Vagina (tissue), 2 donors: ENCODE measurements around the gene OR51B6.

Source experiments
- POLR2A ChIP-seq, 2 donors: fragments of 450-650 bp; IDR thresholded peaks; one replicate each; pipeline ENCODE4 v1.6.1; 2017; ENCODE audit warnings: antibody characterized with exemption in 2 of 2, mild to moderate bottlenecking in 2 of 2, moderate library complexity in 2 of 2
- TF ChIP-seq, protein P1 (sequence below), 3 experiments: fragments of 450-650 bp in 2 of 3; fragments of 200-600 bp in 1 of 3; sonication (generic) in 1 of 3; IDR thresholded peaks; one replicate each; pipeline ENCODE4 v1.5.1; 2017 to 2019; ENCODE audit warnings: antibody characterized with exemption in 3 of 3, mild to moderate bottlenecking in 2 of 3, moderate library complexity in 2 of 3

DNA sequence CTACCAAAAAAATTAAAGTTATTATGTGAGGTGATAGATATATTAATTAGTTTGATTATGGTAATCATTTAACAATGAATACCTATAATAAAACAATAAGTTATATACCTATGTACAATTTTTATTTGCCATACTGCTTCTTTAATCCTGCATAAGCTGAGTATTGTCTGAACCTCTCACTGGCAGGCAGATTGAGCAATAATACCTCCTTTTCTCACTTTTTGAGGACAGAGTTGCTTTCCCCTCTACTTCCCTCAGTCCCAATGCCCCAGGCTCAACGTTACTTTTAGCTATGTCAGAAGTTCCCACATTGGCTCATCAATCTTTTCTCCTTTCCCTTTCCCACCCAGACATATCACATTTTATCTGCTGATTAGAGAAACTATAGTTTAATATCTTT, 1.8 kb upstream of the OR51B6 start:
- TF ChIP-seq, protein P1, sequence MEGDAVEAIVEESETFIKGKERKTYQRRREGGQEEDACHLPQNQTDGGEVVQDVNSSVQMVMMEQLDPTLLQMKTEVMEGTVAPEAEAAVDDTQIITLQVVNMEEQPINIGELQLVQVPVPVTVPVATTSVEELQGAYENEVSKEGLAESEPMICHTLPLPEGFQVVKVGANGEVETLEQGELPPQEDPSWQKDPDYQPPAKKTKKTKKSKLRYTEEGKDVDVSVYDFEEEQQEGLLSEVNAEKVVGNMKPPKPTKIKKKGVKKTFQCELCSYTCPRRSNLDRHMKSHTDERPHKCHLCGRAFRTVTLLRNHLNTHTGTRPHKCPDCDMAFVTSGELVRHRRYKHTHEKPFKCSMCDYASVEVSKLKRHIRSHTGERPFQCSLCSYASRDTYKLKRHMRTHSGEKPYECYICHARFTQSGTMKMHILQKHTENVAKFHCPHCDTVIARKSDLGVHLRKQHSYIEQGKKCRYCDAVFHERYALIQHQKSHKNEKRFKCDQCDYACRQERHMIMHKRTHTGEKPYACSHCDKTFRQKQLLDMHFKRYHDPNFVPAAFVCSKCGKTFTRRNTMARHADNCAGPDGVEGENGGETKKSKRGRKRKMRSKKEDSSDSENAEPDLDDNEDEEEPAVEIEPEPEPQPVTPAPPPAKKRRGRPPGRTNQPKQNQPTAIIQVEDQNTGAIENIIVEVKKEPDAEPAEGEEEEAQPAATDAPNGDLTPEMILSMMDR (IDR thresholded peaks at IDR 0.05), result no peak
- TF ChIP-seq POLR2A (IDR thresholded peaks at IDR 0.05), result no peak
